GM19099 (cell line): Measurements from ENCODE around the gene SLC44A1.

ENCODE experiments used
- POLR2A ChIP-seq: IDR thresholded peaks from 3 replicates; pipeline ENCODE4 v1.6.1; 2011; ENCODE audit warnings: low read depth; ENCODE audit not compliant: insufficient read length; ENCODE audit errors: extremely low read depth

Gene SLC44A1

DNA sequence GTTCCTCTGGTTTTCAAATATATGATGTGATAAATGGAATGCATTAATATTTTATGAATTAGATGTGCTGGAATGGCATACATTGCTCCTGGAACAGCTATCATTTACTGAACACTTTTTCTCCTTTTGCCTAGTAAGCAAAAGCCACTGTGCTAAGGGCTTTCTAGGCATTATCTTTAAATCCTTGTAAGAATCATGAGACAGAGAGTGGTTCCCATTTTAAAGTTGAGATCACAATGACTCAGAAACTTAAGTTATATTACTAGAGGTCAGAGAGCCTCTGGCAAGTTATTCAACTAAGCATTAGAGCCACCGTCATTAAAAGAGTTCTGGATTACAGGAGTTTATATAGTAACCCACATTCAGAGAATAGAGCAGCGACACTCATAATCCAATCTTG, 176.7 kb downstream of the SLC44A1 start:
- no peak for TF ChIP-seq POLR2A

DNA sequence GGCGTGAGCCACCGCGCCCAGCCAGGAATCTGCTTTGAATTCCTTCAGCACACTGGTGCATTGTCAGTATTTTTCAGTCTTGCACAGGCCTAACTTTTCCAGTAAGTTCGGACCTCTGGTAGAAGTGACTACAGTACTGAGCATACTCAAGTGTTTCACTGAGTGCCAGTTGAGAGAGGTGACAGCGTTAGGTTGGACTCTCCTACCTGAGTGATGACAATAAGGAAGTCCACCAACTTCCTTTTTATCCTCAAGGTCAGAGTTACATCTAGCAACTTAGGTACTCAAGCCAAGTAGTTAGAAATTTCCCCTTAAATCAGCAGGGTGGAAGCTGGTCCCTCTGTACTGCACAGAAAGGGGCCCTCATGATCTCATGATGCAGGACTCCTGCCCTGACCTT, 177.4 kb downstream of the SLC44A1 start:
- no peak for TF ChIP-seq POLR2A

DNA sequence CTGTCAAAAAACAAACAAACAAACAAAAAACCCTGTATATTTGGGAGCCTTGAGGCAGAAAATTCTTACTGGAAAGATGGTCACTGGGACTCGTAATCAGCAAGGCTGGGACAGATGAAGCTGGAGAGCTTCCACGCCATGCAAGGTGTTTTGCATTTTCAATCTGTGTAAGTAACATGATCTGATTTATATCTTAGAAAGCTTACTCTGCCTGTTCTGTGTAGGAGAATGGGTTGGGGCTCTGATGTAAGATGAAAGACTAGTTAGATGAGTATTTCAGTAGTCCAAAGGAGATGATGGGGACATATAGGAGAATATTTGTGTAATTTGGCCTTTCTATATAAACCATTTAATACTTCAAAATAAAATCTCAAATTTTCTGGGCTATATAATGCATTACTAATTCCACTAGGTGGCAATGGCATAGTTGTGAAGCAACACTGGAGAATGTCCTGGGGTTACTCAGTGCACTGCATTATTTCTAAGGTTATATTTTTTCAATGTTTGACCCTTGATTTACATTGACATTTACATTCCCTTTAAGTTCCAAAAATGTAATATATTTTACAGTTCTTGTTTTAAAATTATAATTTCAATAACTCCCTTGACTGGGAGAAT, 181.5 kb downstream of the SLC44A1 start:
- no peak for TF ChIP-seq POLR2A

DNA sequence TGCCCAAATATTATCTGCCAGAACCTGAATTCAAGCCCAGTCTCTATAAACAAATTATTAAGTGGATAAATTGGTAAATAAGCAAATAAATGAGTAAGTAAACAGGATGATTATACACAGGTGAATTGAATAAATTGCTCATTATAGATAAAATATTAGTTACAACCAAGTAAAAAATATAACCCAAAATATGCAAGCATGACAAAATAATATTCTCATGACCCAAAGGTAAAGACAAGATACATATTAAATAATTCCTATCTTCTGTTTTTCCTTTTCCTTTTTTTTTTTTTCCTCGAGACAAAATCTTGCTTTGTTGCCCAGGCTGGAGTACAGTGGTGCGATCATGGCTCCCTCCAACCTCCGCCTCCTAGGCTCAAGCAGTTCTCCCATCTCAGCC, 182.2 kb downstream of the SLC44A1 start:
- no peak for TF ChIP-seq POLR2A

DNA sequence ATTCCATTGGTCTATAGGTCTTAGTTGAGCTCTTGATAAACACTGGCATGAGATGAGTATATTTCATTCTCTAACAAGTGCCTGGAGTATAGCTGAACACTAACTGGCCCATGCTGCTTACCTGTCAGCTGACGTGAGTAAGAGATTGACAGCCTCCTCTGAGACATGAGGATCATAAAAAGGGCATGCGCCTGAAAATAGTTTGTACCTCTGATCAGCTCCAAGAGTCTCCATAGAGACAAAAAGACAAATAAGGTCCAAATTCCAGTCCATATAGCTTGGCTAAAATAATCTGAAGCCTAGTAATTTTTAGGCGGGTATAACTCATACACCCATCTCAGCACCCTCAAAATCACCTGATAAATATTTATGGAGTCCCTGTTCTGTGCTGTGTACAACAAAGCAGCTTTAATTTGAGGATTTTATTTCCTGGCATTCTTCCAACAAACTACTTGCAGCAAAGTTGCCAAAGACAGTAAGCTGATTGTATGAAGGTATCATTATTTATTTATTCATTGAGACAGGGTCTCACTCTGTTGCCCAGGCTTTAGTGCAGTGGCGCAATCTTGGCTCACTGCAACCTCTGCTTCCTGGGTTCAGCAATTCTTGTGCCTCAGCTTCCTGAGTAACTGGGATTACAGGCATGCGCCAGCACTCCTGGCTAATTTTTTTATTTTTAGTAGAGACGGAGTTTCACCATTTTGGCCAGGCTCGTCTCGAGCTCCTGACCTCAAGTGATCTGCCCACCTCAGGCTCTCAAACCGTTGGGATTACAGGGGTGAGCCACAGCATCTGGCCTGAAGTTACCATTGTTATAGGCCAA, 187.2 kb downstream of the SLC44A1 start:
- TF ChIP-seq POLR2A = no peak

DNA sequence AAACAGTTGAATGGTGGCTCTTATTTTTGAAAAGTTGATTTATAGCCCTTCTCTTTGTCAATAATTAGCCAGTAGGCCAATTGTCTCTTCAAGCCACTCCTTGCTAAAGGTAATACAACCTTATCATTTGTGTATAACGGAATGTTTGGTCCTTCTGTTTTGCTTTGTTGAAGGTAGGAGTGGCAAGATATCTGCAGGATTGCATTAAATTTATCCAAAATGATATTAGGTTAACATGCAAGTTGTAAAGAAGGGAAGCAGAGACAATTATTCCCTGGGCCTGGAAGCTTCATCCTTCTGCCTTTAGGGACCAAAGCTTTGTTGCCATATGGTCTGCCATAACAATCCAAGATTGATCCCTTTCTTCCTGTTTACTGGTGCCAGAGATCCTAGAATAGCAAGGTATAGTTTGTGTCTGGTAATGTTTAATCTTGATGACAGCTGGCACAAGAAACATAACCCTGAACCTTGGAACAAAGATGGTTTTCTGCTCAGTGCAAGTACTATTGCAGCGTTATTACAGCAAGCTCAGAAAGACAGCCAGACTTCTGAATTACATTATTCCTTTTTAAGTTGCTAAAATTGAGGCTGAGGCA, 187.9 kb downstream of the SLC44A1 start:
- TF ChIP-seq POLR2A = no peak

DNA sequence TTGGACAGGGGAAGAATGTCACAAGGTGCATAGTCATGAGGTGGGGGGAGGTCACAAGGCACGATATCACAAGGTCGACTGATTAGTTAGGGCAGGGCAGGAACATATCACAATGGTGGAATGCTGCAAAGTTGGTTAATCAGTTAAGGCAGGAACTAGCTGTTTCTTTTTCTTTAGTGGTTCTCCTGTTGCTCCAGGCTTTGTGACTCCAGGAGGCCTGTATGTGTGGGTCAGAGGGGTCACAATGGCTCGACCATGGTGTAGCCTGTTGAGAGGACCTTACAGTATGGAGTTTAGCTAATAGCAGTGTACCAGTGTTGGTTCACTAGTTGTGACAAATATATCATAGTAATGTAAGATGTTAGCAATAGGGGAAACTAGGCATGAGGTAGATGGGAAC, 191.0 kb downstream of the SLC44A1 start:
- TF ChIP-seq POLR2A = no peak

DNA sequence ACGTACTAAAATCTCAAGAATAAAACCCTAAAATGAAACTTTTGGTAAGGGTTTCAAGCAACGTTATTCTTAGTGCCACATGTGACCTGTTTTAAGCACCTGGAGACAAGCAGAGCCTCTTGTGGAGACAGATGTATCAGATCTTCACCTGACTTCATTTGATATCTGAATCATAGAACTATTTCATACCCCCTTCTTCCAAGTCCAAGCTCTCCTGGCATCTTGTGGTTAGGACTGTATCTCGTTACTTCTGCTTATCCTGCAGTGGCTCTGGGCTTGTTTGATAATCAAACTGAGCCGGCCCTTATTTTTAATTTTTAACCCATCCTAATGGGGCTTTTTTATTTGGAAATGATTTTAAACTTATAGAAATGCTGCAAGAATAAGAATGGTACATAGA, 192.3 kb downstream of the SLC44A1 start:
- no peak for TF ChIP-seq POLR2A

DNA sequence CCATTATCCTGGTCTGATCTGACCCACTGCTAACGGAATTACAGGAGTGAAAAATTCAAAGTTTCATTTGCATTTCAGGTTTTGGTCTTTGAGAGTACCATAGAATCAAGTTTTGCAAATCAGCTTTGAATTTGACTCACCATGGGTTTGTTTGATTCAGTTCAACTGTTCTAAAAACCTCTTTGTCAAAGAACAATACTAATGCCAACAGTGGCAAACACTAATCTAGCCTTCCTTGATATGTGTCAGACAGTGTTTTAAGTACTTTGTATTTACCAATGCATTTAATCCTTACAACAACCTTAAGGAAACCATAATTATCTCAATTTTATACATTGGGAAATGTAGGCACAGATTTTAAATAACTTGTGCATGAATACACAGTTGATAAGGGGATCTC, 193.3 kb downstream of the SLC44A1 start:
- no peak for TF ChIP-seq POLR2A

DNA sequence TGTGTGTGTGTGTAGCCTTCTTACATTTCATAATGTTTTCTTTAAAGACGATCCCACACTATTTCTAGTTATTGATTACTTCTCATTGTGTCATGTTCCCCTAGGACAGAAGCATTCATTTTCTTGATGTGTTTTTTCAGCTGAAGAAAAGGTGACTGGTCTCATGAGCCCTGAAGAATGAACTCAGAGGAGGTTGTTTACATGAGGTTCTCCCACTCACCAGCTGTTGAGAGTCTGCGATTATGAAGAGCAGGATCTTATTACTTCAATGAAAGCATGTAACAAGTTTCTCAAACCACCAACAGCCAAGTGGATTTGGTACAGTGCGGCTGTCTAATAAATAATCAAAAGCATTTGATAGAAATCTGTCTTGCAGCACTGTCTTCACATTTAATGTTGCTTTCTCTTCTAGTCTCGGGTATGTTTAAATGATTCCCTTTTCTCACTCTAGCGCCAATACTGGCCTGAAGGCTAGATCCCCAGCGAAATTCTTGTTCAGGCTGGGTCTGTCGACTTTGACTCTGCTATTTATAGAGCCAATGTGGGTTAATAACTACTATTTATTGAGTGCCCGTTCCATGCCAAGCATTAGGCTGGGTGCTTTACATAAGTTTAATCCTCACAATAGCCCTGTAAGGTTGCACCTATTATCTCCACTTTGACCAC, 193.8 kb downstream of the SLC44A1 start:
- TF ChIP-seq POLR2A = no peak

DNA sequence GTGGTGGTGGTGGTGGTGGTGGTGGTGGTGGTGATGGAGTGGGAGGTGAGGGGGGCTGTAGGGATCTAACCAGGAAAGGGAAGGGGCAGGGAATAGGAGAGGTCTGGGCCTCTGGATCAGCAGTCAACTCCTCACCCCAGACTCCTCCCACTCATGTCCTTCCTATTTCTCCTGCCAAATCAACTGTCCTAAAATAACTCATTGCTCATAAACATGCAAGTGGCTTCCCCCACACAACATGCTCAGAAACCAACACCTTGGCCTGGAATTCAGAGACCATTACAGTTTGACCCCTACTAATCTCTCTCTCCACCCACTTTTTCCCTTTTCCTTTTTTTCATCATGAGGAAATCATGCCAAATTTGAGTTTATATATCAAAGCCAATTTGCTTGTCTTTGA, 195.0 kb downstream of the SLC44A1 start:
- TF ChIP-seq POLR2A = no peak

DNA sequence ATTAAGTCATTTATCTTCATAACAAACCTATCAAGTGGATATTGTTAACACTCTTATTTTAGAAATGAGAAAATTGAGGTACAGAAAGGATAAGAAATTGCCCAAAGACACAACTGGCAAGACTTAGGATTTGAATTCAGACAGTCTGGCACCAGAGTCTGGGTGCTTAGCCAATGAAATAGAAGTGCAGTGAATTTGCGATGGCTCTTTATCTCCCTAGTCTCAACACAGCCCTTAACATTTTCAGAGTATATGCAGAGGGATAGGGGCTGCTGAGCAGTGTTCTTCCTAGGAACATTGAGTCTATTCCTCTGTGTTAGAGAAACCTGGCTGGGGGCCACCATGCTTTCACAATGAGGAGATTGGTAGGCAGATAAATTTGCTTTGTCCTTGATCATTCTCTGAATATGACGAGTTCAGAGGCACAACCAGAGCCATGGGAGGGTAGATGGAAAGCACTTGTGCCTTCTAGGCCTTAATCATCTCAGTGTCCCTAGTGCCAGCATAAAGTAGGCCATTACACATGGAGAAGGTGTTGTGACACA, 197.2 kb downstream of the SLC44A1 start:
- no peak for TF ChIP-seq POLR2A

DNA sequence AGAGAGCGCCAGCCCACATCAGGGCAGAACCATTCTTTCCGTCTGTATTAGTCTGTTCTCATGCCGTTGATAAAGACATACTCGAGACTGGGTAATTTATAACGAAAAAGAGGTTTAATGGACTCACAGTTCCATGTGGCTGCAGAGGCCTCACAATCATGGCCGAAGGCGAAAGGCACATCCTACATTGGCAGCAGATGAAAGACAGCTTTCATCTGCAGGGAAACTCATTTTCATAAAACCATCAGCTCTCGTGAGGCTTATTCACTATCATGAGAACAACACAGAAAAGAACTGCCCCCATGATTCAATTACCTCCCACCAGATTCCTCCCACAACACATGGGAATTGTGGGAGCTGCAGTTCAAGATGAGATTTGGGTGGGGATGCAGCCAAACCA, 198.7 kb downstream of the SLC44A1 start:
- no peak for TF ChIP-seq POLR2A

DNA sequence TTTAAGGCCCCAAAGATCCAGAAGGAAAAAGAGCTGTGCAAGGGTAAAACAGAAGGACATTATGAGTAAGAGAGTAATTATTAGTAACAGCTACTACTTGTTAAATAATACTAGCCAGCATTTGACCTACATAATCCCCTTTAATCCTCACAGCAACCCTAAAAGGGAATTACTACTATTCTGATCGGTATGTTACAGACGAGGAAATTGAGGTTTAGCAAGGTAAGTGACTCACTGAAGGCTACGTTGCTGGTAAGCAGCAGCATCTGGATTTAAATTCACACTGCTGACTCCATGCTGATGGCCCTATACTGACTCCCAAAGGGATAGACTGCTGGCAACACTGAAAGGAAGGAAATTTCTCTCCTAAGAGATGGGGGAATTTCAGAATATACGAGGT, 199.7 kb downstream of the SLC44A1 start:
- TF ChIP-seq POLR2A = no peak

DNA sequence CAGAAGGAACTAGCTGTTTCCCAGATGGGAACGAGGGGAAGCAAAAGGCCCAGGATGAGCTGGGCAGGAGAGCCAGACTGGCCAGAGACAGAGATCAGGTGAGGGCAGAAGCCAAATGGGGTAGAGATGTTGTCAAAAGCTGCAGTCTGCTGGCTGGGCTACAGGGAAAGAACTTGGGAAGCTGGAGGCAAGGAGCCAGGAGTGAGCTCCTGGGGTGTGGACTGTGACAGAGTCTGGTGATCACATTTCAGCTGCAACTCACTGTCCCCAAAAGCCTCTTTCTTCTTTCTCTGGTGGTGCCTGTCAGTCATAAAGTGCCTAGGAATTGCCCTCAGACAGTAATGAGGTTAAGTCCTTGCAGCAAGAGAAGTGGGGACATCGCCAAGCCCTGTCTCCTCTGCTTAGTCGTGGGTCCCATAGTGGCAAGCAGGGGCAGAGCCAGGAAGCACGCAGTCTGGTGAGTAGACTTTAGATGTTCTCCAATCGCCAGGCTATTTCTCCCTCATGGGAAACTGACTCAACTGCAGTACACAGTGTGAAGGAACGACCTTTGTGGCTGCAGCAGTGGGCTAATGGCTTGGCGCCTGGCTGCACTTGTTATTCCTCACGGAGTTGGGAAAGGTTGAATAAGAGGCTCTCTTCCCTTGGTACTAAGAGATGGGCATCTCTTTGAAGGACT, 200.9 kb downstream of the SLC44A1 start:
- no peak for TF ChIP-seq POLR2A

DNA sequence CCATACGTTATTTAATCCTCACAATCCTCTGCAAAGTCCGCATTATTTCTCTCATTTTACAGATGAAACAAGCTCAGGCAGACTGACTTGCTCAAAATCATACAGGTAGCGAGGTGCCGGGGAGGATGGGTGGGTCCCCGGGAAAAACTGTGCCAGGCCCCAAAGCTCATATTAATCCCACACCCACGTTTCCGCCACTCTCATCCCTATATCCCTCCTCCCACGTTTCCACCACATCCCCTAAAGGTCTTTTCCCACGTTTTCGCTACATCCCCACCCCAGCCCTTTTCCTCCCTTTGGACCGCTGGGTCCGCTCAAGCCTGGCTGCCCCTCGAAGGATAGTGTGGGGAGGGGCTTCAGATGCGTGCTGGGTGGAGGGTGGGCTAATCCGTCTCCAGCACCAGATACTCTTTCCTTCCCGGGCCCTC, 202.9 kb downstream of the SLC44A1 start:
- TF ChIP-seq POLR2A = no peak
